Retinal pigment epithelial cell (primary cell): Measurements from ENCODE around the gene CDC42BPB.

Experiments
- DNase-seq: peaks from one replicate; pipeline ENCODE4 v3.0.0-alpha.2; 2010; ENCODE audit warnings: low read depth
- H3K4me3 ChIP-seq: 2 replicates; pipeline ENCODE4 v1.5.1; 2011; ENCODE audit warnings: mild to moderate bottlenecking, low read length, control low read depth, moderate library complexity
- TF ChIP-seq, protein P1 (sequence below): conservative IDR thresholded peaks from 2 replicates; pipeline ENCODE4 v1.5.1; 2011; ENCODE audit warnings: low read depth, low read length, control low read depth, inconsistent platforms

CDC42BPB gene

DNA sequence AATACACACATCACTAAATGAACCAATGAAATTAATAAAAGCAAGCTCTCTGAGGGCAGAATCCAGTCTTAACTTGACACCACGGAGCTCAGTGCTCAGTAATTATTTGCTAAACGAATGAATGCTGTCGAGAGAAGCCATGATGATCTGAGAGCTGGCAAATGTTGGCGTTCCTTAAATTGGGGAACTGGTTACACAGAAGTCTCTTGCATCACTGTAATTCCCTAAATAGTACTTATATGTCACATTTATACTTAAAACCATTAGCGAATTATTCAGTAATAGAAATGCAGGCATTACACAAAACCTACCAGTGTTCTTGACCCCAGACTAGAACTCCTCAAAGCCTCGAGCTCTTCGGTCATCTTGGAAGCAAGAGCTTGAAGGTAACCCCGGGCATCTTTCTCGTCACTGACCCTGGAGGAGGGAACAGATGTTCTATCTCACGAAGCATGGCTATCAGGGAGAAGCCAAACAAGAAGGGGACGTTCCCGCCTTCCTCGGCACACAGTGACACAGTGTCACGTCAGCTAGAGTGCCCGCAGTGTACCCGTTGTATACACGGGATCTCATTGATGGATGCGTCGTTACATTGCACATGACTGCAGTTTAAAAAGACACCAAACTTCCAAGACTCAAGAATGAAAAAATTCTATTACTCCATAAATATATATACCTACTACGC is 91.2 kb downstream of the CDC42BPB start:
- DNase-seq, result no peak
- no peak overlapping the region for H3K4me3 ChIP-seq
- TF ChIP-seq, protein P1, sequence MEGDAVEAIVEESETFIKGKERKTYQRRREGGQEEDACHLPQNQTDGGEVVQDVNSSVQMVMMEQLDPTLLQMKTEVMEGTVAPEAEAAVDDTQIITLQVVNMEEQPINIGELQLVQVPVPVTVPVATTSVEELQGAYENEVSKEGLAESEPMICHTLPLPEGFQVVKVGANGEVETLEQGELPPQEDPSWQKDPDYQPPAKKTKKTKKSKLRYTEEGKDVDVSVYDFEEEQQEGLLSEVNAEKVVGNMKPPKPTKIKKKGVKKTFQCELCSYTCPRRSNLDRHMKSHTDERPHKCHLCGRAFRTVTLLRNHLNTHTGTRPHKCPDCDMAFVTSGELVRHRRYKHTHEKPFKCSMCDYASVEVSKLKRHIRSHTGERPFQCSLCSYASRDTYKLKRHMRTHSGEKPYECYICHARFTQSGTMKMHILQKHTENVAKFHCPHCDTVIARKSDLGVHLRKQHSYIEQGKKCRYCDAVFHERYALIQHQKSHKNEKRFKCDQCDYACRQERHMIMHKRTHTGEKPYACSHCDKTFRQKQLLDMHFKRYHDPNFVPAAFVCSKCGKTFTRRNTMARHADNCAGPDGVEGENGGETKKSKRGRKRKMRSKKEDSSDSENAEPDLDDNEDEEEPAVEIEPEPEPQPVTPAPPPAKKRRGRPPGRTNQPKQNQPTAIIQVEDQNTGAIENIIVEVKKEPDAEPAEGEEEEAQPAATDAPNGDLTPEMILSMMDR, result no peak

DNA sequence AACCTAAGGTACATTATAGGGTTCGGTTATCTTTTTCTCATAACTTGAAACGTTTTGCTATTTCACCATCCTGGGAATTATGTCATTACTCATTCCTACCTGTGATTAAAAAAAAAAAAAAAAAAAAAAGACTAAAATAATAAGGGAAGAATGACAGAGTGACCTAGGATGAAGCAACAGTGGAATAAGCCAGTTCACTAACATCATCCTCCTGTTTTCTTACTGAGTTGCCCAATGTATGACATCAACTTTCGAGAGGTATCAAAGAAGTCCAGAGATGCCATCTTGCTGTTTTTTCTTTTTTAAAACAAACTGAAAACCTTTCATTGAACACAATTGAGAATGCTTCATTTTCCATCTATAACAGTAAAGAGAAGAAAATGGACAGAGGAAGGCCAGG is 92.1 kb downstream of the CDC42BPB start:
- TF ChIP-seq, protein P1, result no peak
- no peak overlapping the region for H3K4me3 ChIP-seq
- DNase-seq, result no peak

DNA sequence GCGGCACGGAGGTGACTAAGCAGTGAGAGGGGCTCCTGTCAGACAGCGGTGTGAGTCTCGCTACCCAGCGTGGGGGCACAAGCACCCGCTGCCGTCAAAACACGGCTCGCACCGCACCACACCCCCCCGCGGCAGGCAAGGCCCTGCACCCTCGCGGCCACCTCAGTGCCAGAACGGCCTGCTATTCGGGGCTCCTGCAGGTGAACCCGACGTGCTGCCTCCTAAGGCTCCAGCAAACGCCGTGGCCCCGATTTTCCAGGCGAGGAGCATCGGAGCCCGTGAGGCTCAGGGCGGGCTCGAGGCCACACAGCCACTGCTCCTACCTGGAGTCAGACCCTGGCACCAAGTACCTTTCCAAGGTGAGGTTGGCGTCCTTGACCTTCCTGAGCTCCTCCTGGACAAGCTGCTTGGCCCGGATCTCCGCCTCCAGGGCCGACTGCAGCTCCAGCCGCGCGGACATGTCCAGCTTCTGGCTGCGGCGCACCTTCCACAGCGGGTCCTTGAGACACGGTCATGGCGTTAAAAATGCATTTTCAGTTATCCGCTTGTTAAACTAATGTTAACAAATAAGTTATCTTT is 93.1 kb downstream of the CDC42BPB start:
- H3K4me3 ChIP-seq, result no peak overlapping the region
- no peak for DNase-seq
- TF ChIP-seq, protein P1, result no peak

- TF ChIP-seq, protein P1, result no peak
- DNase-seq, result no peak
- H3K4me3 ChIP-seq, result no peak overlapping the region
These were observed 95.2 kb downstream of the CDC42BPB start for GRCh38 chr14:102962111-102962627.

DNA sequence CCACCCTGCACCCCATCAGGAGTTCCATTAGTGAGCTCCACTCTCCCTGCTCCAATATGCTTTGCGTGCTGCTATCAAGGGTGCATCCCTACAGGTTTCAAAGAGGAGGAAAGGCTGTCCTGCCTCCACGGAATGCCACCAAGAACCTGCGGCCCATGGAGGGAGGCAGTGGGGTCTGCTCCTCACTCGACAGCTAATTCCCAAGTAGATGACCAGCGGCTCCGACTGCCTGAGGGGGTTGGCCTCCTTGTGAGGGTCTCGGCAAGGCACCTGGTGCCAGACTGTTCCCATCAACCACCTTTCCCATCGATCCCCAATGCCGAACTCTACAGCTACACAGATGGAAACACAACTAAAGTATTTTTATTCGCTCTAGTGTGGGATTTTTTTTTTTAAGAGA is 98.9 kb downstream of the CDC42BPB start:
- H3K4me3 ChIP-seq, result no peak overlapping the region
- DNase-seq, result no peak
- TF ChIP-seq, protein P1, result no peak

- TF ChIP-seq, protein P1, result no peak
- no peak overlapping the region for H3K4me3 ChIP-seq
- DNase-seq, result no peak
These were observed 100.1 kb downstream of the CDC42BPB start for GRCh38 chr14:102957222-102957621.
